ENCODE data around the gene MMP24.

Gene MMP24

GRCh38 chr20:35306931-35307517, 80.5 kb downstream of the MMP24 start:
- Histone ChIP-seq H3K4me2 (ENCODE audit: low read length) (no peak overlapping the region), H3K9ac (ENCODE audit: low read length) (no peak overlapping the region), H2AFZ (ENCODE audit: low read length) (no peak overlapping the region), H3K79me2 (ENCODE audit: insufficient read depth, low read length) (no peaks in the 10 kb centered on the region), H3K4me1 (ENCODE audit: insufficient read depth, low read length, severe bottlenecking) (peaks cover 5% of the 10 kb centered on the region), H3K36me3 (ENCODE audit: insufficient read depth, low read length) (peaks cover 9% of the 10 kb centered on the region; the same call in 1 of the 2 replicates), H3F3A (ENCODE audit: insufficient read depth, low read length) (no peaks in the 10 kb centered on the region), H3K4me3 (ENCODE audit: low read depth, low read length, poor library complexity, severe bottlenecking) (no peak overlapping the region), H3K9me3 (ENCODE audit: low read length) (no peaks in the 10 kb centered on the region), H3K9me2 (ENCODE audit: low read depth, low read length) (no peaks in the 10 kb centered on the region), H3K27me3 (ENCODE audit: insufficient read depth, low read length) (no peaks in the 10 kb centered on the region), H4K20me1 (ENCODE audit: insufficient read depth, low read length) (no peaks in the 10 kb centered on the region), H3K27ac (ENCODE audit: low read depth, low read length, poor library complexity, severe bottlenecking) (no peak overlapping the region)
- peak; percentile 75 for TF ChIP-seq CTCF (IDR thresholded peaks at IDR 0.05; ENCODE audit: low read length)
- TF ChIP-seq EZH2 (IDR thresholded peaks at IDR 0.05; ENCODE audit: borderline replicate concordance, low read length): no peak

- Histone ChIP-seq H3K4me1 (ENCODE audit: insufficient read depth, low read length, severe bottlenecking) (peaks cover 5% of the 10 kb centered on the region), H2AFZ (ENCODE audit: low read length) (no peak overlapping the region), H3K9me3 (ENCODE audit: low read length) (no peaks in the 10 kb centered on the region), H3K79me2 (ENCODE audit: insufficient read depth, low read length) (no peaks in the 10 kb centered on the region), H3K36me3 (ENCODE audit: insufficient read depth, low read length) (peaks cover 15% of the 10 kb centered on the region; the same call in 1 of the 2 replicates), H3K27me3 (ENCODE audit: insufficient read depth, low read length) (no peaks in the 10 kb centered on the region), H3K4me2 (ENCODE audit: low read length) (no peak overlapping the region), H4K20me1 (ENCODE audit: insufficient read depth, low read length) (no peaks in the 10 kb centered on the region), H3K4me3 (ENCODE audit: low read depth, low read length, poor library complexity, severe bottlenecking) (no peak overlapping the region), H3K27ac (ENCODE audit: low read depth, low read length, poor library complexity, severe bottlenecking) (no peak overlapping the region), H3F3A (ENCODE audit: insufficient read depth, low read length) (no peaks in the 10 kb centered on the region), H3K9ac (ENCODE audit: low read length) (no peak overlapping the region), H3K9me2 (ENCODE audit: low read depth, low read length) (no peaks in the 10 kb centered on the region)
- TF ChIP-seq EZH2 (IDR thresholded peaks at IDR 0.05; ENCODE audit: borderline replicate concordance, low read length): no peak
- no peak for TF ChIP-seq CTCF (IDR thresholded peaks at IDR 0.05; ENCODE audit: low read length)
Observed at GRCh38 chr20:35307666-35308653, 81.5 kb downstream of the MMP24 start.

- no peak overlapping the region for H3K9ac ChIP-seq (ENCODE audit: low read length)
Observed at GRCh38 chr20:35311409-35311808, 84.9 kb downstream of the MMP24 start.

More at GRCh38 chr20:35311409-35311808, 84.9 kb downstream of the MMP24 start:
- Histone ChIP-seq H2AFZ (ENCODE audit: low read length) (no peak overlapping the region), H4K20me1 (ENCODE audit: insufficient read depth, low read length) (no peaks in the 10 kb centered on the region), H3F3A (ENCODE audit: insufficient read depth, low read length) (no peaks in the 10 kb centered on the region), H3K9me3 (ENCODE audit: low read length) (no peaks in the 10 kb centered on the region), H3K4me2 (ENCODE audit: low read length) (no peak overlapping the region), H3K9me2 (ENCODE audit: low read depth, low read length) (no peaks in the 10 kb centered on the region), H3K4me3 (ENCODE audit: low read depth, low read length, poor library complexity, severe bottlenecking) (no peak overlapping the region), H3K36me3 (ENCODE audit: insufficient read depth, low read length) (peaks cover 6% of the 10 kb centered on the region; the same call in 1 of the 2 replicates), H3K4me1 (ENCODE audit: insufficient read depth, low read length, severe bottlenecking) (no peaks in the 10 kb centered on the region), H3K79me2 (ENCODE audit: insufficient read depth, low read length) (no peaks in the 10 kb centered on the region), H3K27ac (ENCODE audit: low read depth, low read length, poor library complexity, severe bottlenecking) (no peak overlapping the region), H3K27me3 (ENCODE audit: insufficient read depth, low read length) (no peaks in the 10 kb centered on the region)
- TF ChIP-seq EZH2 (IDR thresholded peaks at IDR 0.05; ENCODE audit: borderline replicate concordance, low read length): no peak
- TF ChIP-seq CTCF (IDR thresholded peaks at IDR 0.05; ENCODE audit: low read length): no peak

All from OCI-LY1 (cell line).